ENCODE results near the gene WDR41.

DNA sequence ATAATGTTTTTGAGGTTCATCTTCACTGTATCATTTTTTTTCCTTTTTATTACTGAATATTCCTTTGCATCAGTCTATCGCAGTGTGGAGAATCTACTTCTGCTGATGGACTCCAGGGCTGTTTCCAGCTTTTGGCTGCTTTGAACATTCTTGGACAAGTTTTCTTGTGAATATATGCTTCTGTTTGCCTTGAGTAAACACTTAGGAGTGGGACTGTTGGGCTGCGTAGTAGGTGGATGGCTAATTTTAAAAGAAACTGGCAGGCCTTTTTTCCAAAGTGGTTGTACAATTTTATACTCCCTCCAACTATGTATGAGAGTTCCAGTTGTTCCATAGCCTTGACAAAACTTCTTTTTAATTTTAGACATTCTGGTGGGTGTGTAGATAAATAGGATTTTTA is 102.4 kb downstream of the WDR41 start:
- TF ChIP-seq CHD7 (IDR thresholded peaks at IDR 0.05; ENCODE audit: low read depth, low read length) (no peak), NCOA6 (IDR thresholded peaks at IDR 0.05) (no peak), KAT8 (IDR thresholded peaks at IDR 0.05; ENCODE audit: low read depth) (no peak)
- TF ChIP-seq, protein P1, sequence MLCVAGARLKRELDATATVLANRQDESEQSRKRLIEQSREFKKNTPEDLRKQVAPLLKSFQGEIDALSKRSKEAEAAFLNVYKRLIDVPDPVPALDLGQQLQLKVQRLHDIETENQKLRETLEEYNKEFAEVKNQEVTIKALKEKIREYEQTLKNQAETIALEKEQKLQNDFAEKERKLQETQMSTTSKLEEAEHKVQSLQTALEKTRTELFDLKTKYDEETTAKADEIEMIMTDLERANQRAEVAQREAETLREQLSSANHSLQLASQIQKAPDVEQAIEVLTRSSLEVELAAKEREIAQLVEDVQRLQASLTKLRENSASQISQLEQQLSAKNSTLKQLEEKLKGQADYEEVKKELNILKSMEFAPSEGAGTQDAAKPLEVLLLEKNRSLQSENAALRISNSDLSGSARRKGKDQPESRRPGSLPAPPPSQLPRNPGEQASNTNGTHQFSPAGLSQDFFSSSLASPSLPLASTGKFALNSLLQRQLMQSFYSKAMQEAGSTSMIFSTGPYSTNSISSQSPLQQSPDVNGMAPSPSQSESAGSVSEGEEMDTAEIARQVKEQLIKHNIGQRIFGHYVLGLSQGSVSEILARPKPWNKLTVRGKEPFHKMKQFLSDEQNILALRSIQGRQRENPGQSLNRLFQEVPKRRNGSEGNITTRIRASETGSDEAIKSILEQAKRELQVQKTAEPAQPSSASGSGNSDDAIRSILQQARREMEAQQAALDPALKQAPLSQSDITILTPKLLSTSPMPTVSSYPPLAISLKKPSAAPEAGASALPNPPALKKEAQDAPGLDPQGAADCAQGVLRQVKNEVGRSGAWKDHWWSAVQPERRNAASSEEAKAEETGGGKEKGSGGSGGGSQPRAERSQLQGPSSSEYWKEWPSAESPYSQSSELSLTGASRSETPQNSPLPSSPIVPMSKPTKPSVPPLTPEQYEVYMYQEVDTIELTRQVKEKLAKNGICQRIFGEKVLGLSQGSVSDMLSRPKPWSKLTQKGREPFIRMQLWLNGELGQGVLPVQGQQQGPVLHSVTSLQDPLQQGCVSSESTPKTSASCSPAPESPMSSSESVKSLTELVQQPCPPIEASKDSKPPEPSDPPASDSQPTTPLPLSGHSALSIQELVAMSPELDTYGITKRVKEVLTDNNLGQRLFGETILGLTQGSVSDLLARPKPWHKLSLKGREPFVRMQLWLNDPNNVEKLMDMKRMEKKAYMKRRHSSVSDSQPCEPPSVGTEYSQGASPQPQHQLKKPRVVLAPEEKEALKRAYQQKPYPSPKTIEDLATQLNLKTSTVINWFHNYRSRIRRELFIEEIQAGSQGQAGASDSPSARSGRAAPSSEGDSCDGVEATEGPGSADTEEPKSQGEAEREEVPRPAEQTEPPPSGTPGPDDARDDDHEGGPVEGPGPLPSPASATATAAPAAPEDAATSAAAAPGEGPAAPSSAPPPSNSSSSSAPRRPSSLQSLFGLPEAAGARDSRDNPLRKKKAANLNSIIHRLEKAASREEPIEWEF (CRISPR knock-in tag; IDR thresholded peaks at IDR 0.05): no peak

Data from K562 (cell line).